HG03571 (cell line): ENCODE data around the gene RBP3.

Experiments
- ATAC-seq: cut with Tn5 transposase; IDR thresholded peaks from one replicate; pipeline ENCODE4 v1.9.1; 2021; ENCODE audit not compliant: unreplicated experiment

Gene RBP3

DNA sequence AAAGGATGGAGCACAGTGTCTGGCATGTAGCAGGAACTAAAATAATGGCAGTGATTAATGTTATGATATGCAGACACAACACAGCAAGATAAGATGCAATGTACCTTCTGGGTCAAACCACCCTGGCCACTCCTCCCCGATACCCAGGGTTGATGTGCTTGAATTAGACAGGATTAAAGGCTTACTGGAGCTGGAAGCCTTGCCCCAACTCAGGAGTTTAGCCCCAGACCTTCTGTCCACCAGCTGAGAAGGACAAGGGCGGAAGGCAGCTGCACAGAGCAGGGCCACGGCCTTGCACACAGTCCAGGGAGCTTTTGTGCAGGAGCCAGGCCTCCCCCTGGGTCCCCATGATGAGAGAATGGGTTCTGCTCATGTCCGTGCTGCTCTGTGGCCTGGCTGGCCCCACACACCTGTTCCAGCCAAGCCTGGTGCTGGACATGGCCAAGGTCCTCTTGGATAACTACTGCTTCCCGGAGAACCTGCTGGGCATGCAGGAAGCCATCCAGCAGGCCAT, at the start of gene RBP3:
Gene RBP3 (plus strand): TSS at position 226 of the 514 bp plus-strand sequence. CDS start 122 bp downstream, at position 348.
- ATAC-seq = no peak

DNA sequence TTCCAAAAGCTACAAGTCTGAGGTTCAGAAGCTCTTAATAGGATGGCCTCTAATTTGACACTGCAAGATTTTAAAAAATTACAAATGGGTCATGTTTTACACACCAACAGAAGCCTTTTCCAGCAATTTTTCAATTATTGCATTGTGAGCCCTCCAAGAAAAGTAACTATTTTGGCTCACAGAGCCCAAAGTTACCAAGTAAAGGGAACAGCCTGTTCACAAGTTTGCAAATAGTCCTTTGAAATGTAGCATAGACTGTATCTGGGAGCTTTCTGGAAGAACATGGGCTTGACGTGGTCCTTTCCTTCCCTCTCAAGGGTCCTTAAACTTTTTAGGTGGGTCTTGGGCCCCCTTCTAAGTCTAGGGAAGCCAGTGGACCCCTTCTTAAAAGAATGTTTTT, 49.4 kb upstream of the RBP3 start:
- no peak for ATAC-seq

- ATAC-seq = no peak
Measured at GRCh38 chr10:47299611-47300428, 48.3 kb upstream of the RBP3 start, which contains the start of gene GDF10. TSS of gene GDF10 (plus strand) at chr10:47300197. CDS start at chr10:47300652, 455 bp downstream.

- ATAC-seq = no peak
Measured at GRCh38 chr10:47300429-47300931, 47.7 kb upstream of the RBP3 start.

DNA sequence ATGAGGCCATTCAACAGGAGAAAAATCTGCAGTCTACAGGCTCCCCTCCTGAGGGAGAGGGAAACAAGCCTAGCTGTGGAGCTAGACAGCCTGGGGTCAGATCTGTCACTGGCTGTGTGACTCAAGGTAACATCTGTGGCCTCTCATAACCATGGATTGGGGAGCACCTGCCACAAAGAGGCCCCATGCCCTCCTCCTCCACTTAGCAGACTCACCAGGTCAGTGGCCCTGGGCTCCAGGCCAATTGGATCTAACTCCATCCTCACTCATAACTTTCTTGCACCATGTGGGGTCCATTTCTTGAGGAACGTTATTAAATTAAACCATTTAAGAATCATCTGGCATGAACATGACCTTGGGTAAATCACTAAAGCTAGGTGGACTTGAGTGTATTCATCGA, 46.3 kb upstream of the RBP3 start:
- ATAC-seq = no peak

DNA sequence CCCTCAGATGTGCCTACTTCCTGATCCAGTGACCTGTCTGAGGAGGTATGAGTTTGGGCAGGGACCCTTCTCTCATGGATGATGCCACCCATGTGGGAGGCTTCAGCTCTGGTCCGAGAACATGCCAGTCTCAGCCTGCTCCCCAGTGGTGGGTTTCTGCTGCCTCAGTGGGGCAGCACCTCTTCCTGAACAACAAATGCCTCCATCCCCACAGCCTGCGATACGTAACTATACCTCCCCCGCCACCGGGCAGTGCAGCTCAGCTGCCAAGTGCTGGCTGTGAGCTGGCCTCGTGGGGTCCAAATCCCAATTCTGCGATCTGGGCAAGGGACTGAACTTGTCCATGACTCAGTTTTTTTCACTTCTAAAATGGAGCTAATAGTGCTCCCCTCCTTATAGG, 45.1 kb upstream of the RBP3 start:
- no peak for ATAC-seq

DNA sequence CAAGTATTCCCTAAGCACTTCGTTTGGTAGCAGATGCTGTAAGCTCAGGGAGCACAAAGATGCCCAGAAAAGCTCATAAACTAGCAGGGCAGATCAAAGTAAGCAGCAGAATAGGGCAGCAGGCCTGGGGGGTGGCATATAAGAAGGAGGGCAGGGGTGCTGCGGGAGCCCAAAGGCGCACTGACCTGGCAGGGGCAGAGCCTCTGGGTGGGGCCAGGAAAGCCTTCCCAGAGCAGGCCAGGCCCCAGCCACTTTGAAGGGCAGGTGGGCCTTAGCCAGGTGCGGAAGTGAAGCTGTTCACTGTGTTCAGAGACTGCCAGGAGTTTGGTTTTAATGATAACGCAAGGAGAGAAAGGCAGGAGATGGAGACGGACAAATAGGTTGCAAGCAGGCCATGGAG, 44.3 kb upstream of the RBP3 start:
- no peak for ATAC-seq

DNA sequence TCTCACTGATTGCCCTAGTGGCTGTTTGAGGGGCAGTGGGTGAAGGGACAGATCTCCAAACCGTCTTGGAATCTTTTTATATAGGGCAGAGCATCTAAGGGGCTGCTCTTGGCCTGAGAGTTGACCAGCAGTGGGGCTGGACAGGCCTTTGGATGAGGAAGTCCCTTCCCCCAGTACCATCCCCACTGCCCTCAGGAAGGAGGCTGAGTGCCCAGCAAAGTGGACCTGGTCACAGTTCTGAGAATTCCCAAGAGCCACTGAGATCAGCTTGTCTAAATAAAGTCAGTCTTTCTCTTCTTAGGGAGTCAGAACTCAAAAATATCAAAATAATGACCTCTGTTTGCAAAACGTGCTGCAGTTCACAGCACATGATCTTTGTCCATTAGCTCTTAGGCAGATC, 42.6 kb upstream of the RBP3 start:
- no peak for ATAC-seq

DNA sequence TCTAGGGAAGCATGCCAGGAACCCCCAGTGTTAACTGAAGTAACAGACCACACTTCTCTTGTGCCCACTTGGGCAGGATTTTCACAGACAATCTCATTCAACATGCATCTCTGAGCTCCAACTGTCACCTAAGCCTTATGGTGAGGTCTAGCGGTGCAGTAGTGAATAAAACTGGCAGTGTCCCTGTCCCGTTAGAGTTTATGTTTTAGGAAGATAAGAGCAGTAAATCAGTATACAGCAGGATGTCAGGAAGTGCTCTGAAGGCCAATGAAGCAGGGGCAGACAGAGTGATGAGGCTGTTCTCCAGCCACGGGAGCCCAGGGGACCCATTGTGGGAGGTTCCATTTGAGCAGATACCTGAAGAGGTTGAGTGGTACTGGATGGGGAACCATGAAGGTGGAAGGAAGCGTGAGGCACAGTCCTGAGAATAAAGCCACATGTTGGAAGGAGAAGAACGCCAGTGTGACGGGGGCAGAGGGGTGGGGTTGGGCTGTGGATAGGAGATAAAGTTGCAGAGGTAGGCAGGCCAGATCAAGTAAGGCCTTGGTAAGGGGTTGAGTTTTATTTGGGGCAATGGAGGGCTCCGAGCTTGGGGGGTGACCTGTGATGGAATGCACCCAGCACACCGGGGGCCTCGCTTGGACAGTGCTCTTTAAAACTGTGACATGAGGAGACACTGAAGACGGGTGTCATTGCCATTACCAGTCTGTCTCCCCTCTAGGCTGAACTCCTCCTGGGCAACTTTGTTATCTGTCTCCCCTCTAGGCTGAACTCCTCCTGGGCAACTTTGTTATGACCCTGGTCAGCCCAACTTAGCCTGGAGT, 41.6 kb upstream of the RBP3 start:
- no peak for ATAC-seq

DNA sequence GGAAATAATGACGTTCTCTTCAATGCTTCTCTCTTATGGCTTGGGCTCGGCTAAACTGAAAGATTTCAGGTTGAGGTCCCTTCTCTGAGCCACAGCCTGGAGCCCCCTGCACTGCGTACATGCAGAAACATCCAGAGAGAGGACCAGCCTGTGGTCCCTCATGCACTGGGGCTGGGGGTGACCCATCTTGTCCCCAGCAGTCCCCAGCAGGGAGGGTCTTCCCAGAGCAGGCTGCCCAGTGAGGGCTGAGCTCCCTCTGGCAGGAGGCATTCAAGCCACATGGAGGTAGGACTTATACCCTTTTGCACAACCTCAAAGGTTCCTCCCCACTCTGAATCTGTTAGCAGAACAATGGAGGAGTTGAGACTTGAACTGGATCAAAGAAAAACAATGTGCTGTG, 40.8 kb upstream of the RBP3 start:
- no peak for ATAC-seq

DNA sequence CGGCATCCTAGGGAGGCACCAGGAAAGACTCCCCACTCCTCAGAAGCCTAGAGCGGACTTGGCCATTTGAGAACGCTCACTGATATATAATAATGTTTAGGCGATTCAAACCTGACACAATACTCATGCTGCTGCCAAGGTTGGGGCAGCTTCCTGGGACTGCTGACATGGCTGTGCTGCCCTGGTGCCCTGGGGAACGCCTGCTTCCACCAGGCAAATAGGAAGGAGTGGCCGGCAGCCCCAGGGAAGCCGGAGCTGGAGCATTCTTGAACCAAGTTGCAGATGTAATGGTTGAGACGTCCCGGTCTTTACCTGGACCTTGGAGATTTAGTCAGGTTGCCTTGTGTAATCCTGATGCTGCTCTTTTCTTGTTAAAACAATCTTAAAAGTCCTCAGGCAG, 39.4 kb upstream of the RBP3 start:
- ATAC-seq = no peak

- no peak for ATAC-seq
Measured at GRCh38 chr10:47309408-47310089, 38.6 kb upstream of the RBP3 start.

DNA sequence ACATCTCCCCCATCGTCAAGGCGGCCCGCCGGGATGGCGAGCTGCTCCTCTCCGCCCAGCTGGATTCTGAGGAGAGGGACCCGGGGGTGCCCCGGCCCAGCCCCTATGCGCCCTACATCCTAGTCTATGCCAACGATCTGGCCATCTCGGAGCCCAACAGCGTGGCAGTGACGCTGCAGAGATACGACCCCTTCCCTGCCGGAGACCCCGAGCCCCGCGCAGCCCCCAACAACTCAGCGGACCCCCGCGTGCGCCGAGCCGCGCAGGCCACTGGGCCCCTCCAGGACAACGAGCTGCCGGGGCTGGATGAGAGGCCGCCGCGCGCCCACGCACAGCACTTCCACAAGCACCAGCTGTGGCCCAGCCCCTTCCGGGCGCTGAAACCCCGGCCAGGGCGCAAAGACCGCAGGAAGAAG, 38.1 kb upstream of the RBP3 start:
- ATAC-seq = no peak

DNA sequence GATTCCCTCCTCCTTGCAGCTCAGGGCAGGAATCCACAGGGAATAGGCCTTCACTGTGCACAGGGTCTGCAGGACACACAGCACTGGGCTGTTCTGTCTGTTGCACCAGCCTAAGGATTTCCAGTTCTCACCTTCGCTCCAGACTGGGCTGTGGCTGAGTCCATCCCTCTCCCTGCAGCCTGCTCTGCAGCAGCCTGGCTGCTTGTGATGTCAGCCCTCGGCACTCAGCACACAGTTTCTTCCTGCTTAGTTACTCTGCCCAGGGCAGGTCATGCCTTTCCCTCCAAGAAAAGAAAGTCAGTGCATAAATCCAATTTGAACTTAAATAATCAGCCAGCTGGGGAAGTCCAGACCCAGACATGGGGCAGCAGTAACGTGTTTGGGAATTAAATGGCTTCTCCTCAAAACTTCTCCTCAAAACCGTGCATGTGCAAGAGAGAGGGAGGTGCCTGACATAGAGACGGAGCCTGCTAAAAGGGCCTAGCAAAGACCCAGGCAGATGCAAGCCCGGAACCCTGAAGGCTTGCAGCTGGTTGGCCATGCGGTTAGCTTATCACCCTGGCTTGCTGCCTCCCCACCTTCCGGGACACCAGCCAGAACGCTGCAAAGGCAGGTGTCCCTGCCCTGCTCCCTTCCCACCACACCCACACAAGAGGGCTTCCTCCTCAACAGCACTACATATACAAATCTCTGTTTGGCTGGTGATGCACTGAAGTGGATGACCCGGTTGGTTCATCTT, 36.8 kb upstream of the RBP3 start:
- ATAC-seq = no peak

DNA sequence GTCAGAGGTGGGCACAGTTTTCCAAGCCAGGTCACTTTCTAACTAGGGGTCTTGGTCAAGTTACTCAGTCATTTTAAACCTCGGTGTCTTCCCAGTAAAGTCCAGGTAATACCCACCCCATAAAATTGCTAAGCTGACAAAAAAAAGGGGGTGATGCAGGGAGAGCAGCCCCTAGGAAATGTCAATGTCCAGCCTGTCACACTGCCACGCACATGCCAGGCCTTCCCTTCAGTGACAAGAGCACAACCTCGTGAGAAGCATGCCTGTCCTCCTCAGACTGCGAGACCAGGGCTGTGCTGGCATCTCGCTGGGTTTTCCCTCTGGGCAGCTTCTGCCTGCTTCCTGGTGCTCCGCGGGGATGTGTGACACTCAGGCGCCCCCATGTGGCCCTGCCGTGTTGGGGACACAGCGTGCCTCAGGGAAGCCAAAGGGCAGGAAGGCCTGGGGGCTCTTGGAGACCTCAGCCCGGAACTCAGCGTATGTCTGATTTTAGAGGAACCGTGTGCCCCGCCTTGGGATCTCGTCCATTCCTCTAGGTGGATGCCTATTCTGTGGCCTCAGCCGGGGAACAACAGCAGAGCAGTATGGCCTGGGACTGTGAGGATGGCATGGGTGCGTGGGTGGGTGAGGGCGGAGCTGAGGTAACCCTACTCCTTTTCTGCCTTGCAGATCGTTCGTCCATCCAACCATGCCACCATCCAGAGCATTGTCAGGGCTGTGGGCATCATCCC, 36.1 kb upstream of the RBP3 start:
- ATAC-seq = no peak

DNA sequence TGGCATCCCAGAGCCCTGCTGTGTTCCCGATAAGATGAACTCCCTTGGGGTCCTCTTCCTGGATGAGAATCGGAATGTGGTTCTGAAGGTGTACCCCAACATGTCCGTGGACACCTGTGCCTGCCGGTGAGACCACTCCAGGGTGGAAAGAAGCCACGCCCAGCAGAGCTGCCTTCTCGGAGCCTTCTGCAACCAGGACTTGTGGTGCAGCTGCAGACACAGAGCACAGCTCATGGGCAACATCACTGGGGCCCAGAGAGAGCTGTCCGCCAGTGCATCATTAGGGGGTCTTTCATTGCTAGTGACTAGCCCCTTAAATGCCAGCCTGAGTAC, 35.5 kb upstream of the RBP3 start:
- ATAC-seq = no peak

DNA sequence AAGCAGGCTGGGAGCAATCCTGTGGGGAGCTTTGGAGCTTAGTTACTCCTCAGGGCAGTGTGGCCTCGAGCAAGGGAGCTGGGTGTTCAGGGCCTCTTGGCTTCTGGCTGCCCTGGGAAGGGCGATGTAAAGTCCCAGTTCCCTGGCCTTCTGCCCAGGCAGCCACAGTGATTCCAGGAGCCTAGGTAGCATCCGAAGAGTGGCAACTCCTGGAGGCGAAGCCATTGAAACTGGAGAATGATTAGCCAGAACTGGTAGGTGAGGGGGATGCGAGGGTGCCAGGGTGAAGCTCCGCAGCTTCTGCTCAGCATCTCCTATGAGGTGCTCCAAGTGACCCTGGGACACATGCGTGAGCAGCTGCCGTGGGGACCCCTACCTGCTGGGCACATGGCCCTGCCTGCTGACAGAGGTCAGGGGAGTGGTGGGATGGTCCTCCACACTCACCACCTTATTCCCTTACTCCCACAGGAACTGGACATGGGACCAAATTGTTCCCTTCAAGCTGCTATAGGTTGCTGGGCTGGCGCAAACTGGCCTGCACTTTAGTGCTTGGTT, 33.7 kb upstream of the RBP3 start:
- ATAC-seq = no peak

DNA sequence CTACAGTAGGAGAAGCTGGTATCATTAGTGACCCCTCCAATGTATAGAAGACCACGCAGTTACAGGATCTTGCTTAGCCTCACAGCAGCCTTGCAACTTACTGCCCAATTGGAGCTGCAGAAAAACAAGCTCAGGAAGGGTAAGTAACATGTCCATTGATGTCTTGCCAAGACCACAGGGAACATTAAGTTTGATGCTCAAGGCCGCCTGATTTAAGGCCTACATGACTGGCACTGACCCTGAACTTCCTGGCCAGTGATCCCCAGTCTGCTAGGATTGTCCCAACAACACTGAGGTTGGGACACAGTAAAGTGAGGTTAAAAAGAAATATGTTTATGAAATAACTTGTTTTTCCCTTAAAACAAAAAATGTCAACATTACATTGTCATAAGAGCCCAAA, 32.7 kb upstream of the RBP3 start:
- ATAC-seq = no peak

- ATAC-seq = no peak
Measured at GRCh38 chr10:47316131-47316530, 32.0 kb upstream of the RBP3 start.

DNA sequence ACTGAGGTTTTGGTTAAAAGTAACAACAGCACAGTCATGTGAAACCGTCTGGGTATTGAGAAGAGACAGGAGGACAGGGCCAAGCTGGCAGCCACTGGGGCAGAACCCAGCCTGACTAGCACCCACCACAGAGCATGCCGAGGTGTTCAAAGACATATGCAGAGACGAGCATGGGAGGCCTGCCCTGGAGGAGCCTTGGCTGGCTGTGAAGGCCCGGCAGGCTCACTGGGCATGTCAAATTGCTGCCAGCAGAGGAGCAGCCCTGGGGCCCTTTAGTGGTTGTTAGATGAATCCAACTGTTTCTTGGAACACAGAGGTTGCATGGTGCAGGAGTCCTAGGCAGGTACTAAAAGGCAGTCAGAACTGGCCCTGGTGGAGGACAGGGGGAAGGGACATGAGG, 30.9 kb upstream of the RBP3 start:
- no peak for ATAC-seq
